Cardiac fibroblast (primary cell): ENCODE data around the gene IGHMBP2.

Source experiments
- DNase-seq, 2 donors: peaks; one replicate each; pipeline versions ENCODE4 v3.0.0 to v3.0.0-alpha.2; 2010; ENCODE audit warnings: low read depth in 2 of 2
- H3K4me3 ChIP-seq, 2 donors: replicated peaks in 1 of 2; 1 replicate in 1 of 2; 2 replicates in 1 of 2; pipeline ENCODE4 v1.5.1; 2011; ENCODE audit warnings: low read depth in 2 of 2, low read length in 2 of 2, mild to moderate bottlenecking in 2 of 2, moderate library complexity in 1 of 2
- TF ChIP-seq, protein P1 (sequence below): IDR thresholded peaks from one replicate; pipeline ENCODE4 v1.5.1; 2011; ENCODE audit warnings: low read depth, mild to moderate bottlenecking, low read length, inconsistent platforms

IGHMBP2 gene

DNA sequence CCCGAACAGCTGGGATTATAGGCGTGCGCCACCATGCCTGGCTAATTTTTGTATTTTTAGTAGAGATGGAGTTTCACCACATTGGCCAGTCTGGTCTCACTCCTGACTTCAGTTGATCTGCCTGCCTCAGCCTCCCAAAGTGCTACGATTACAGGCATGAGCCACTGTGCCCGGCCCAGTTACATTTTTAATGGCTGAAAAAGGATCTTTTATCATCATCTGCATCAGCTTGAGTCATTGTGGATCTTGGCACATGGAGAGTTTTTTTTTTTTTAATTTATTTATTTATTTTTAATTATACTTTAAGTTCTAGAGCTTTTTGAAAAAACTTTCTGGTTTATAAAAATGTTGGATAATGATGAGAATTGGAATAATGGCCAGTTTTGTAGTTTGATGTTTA lies 8.6 kb downstream of the IGHMBP2 start:
- DNase-seq = peak in 1 of 2 donors; percentile 49
- TF ChIP-seq, protein P1, sequence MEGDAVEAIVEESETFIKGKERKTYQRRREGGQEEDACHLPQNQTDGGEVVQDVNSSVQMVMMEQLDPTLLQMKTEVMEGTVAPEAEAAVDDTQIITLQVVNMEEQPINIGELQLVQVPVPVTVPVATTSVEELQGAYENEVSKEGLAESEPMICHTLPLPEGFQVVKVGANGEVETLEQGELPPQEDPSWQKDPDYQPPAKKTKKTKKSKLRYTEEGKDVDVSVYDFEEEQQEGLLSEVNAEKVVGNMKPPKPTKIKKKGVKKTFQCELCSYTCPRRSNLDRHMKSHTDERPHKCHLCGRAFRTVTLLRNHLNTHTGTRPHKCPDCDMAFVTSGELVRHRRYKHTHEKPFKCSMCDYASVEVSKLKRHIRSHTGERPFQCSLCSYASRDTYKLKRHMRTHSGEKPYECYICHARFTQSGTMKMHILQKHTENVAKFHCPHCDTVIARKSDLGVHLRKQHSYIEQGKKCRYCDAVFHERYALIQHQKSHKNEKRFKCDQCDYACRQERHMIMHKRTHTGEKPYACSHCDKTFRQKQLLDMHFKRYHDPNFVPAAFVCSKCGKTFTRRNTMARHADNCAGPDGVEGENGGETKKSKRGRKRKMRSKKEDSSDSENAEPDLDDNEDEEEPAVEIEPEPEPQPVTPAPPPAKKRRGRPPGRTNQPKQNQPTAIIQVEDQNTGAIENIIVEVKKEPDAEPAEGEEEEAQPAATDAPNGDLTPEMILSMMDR = no peak

DNA sequence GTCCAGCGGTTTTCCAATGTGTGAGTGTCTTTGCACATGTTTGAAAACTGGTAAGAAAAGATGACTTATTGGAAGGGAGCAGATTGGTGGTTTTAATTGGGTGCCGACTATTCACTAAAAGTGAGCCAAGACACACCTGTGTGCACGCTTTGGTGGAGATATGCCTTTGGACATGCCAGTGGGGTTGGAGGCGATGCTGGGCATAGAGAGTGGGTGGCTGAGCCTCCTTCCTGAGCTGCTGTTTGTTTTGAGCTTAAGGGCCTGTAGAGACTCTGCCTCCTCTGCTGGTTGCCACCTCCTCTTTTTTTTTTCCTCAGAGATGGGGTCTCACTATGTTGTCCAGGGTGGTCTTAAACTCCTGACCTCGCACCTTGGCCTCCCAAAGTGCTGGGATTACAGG lies 9.5 kb downstream of the IGHMBP2 start:
- no peak for DNase-seq
- TF ChIP-seq, protein P1 = no peak

More for the DNA sequence above, 8.6 kb downstream of the IGHMBP2 start:
- H3K4me3 ChIP-seq = no peak overlapping the region

DNA sequence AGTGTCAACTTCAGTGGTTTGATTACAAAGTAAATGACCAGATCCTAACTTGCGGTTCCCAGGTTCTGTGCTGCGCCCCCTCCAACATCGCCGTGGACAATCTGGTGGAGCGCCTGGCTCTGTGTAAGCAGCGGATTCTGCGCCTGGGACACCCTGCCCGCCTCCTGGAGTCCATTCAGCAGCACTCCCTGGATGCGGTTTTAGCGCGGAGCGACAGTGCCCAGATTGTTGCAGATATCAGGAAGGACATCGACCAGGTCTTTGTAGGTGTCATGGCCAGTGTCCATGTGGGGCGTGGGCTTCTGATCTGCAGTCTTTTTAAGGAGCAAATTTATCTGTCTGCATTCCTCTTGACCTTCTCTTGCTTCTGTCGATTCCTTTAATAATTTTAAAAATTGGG lies 11.1 kb downstream of the IGHMBP2 start:
- DNase-seq = no peak
- no peak overlapping the region for H3K4me3 ChIP-seq
- TF ChIP-seq, protein P1 = no peak

More for the DNA sequence above, 9.5 kb downstream of the IGHMBP2 start:
- no peak overlapping the region for H3K4me3 ChIP-seq

DNA sequence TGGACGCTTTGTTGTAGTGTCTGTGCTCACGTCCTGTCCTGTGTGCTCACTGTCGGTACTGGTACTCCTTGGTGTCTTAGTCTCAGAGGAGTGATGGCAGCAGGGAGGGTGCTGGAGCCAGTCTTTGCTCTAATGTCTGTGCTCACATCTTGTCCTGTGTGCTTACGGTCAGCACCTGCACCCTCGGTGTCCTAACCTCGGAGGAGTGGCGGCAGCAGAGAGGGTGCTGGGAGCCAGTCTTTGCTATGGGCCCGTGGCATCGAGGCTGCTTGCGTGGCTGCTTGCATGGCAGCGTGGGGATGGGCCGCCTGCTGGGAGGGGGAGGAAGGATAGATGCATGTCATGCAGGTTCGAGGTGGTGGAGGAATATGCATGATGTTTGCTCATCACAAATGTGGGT lies 12.7 kb downstream of the IGHMBP2 start:
- H3K4me3 ChIP-seq = no peak overlapping the region
- TF ChIP-seq, protein P1 = no peak
- no peak for DNase-seq

DNA sequence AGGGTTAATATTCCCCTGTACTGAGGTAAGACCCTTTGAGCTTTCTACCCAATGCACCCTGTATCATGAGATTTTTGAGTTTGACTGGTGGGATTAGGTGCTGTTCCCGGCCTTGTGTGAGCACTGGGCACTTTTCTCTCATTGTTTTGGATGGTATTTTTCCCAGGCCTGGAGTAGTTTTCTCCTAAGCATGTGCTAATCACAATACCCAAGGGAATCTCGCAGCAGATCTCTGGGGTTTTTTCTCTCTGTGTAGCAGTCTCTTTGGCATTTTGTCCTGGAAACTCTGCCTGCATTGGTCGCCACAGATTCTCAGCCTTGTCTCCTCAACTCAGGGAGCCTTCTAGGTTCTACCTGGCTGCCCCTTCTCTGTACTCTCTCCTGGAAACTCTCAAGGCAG lies 19.9 kb downstream of the IGHMBP2 start:
- TF ChIP-seq, protein P1 = no peak
- peak in 1 of 2 donors; percentile 41 for DNase-seq
- no peak overlapping the region for H3K4me3 ChIP-seq

DNA sequence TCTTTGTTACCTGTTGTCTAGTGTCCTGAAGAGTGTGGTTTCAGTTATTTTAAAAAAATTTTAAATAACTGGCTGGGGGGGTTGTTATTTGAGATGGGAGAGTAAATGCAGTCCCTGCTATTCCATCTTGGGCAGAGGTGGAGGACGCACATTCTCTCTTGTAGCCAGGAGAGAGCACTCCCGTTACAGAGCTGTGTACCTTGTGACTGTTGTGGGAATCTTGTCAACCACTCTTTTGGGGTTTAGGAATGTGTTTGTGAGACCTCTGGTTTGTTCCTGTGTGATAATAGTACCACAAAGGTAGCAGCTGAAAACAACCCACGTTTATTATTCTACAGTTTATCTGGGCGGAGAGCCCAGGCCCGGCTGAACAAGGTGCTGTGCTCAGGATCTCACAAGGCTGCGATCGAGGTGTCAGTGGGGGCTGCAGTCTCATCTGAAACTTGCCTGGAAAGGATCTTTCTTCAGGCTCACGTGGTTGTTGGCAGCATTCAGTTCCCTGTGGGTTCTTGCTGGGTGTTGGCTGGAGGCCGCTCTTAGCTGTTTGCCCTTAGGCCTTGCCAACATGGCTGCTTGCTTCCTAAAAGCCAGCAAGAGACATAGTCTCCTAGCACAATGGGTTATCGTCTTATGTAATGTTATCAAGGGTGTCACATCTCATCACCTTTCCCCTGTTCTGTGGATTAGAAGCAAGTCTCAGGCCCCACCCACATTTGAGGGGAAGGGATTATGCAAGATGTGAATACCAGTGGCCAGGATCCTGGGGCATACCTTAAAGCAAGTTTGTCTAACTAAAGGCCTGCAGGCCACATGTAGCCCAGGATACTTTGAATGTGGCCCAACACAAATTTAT lies 20.6 kb downstream of the IGHMBP2 start:
- TF ChIP-seq, protein P1 = no peak
- H3K4me3 ChIP-seq = no peak overlapping the region
- DNase-seq = no peak
